ENCODE data around the gene KHNYN.
"Not testable (repeated sequence)": the region's sequence is repeated elsewhere in the genome, so short reads cannot be mapped to it uniquely, and the experiment has no call there.

Gene KHNYN

GRCh38 chr14:24443053-24443665 lies 13.4 kb downstream of the KHNYN start:
- CTCF ChIA-PET: interaction anchor here (0.6 to 0.7 kb wide), 2 partner anchors 335 to 1380 kb away, joined by 4 to 5 read pairs; no protein-coding TSS in a partner anchor
- peak overlapping the region; percentile 98 for H3K27ac ChIP-seq
- no peak for TF ChIP-seq CTCF (conservative IDR thresholded peaks at IDR 0.05; ENCODE audit: low read depth)
- no peak for DNase-seq (ENCODE audit: low spot score)
- POLR2A ChIA-PET (ENCODE audit: low non-redundant PET): no interaction called here

GRCh38 chr14:24450828-24451227 lies 21.1 kb downstream of the KHNYN start:
- DNase-seq (ENCODE audit: low spot score); POLR2A ChIA-PET (ENCODE audit: low non-redundant PET); CTCF ChIA-PET; H3K27ac ChIP-seq: not testable (repeated sequence)

- TF ChIP-seq CTCF (conservative IDR thresholded peaks at IDR 0.05; ENCODE audit: low read depth): no peak
- DNase-seq (ENCODE audit: low spot score): no peak
- POLR2A ChIA-PET (ENCODE audit: low non-redundant PET): no interaction called here
- CTCF ChIA-PET: no interaction called here
- no peak overlapping the region for H3K27ac ChIP-seq
Measured at GRCh38 chr14:24456980-24457379, 27.2 kb downstream of the KHNYN start.

GRCh38 chr14:24458736-24459135 lies 29.0 kb downstream of the KHNYN start:
- CTCF ChIA-PET: no interaction called here
- no peak overlapping the region for H3K27ac ChIP-seq
- no peak for TF ChIP-seq CTCF (conservative IDR thresholded peaks at IDR 0.05; ENCODE audit: low read depth)
- no peak for DNase-seq (ENCODE audit: low spot score)
- POLR2A ChIA-PET (ENCODE audit: low non-redundant PET): no interaction called here

- no peak overlapping the region for H3K27ac ChIP-seq
- no peak for TF ChIP-seq CTCF (conservative IDR thresholded peaks at IDR 0.05; ENCODE audit: low read depth)
- POLR2A ChIA-PET (ENCODE audit: low non-redundant PET): no interaction called here
- CTCF ChIA-PET: interaction anchor here (0.6 kb wide), 1 partner anchor 67 kb away, joined by 3 read pairs; no protein-coding TSS in a partner anchor
- no peak for DNase-seq (ENCODE audit: low spot score)
Measured at GRCh38 chr14:24459331-24459730, 29.6 kb downstream of the KHNYN start.

GRCh38 chr14:24461336-24461735 lies 31.6 kb downstream of the KHNYN start:
- POLR2A ChIA-PET (ENCODE audit: low non-redundant PET): no interaction called here
- no peak overlapping the region for H3K27ac ChIP-seq
- DNase-seq (ENCODE audit: low spot score): no peak
- CTCF ChIA-PET: no interaction called here
- TF ChIP-seq CTCF (conservative IDR thresholded peaks at IDR 0.05; ENCODE audit: low read depth): no peak

- no peak for DNase-seq (ENCODE audit: low spot score)
- POLR2A ChIA-PET (ENCODE audit: low non-redundant PET): no interaction called here
- no peak for TF ChIP-seq CTCF (conservative IDR thresholded peaks at IDR 0.05; ENCODE audit: low read depth)
- CTCF ChIA-PET: no interaction called here
- H3K27ac ChIP-seq: no peak overlapping the region
Measured at GRCh38 chr14:24463017-24463883, 33.5 kb downstream of the KHNYN start.
